Endothelial cell of umbilical vein (primary cell): ENCODE measurements around the gene SESTD1. TPM values are rescaled to one million over a fixed set of nuclear protein-coding genes. Genes with fewer than 3 reads are reported as not detected.

ENCODE experiments used
- BruUV-seq: library from RNA; stranded (reverse); fragments of 400-500 nt; replicated peaks from 2 replicates; lab custom pipeline; 2021; lab: Mats Ljungman, UMichigan
- CTCF ChIA-PET: fragments of 300-600, 350-600 bp; sonication (Branson Sonifier 250); formaldehyde crosslinking; loops from one replicate; lab custom pipeline; 2021; ENCODE audit warnings: antibody characterized with exemption, inconsistent platforms; lab: Charles Lee
- POLR2A ChIA-PET: fragments of 300-600, 350-600 bp; sonication (Branson Sonifier 250); formaldehyde crosslinking; loops from one replicate; lab custom pipeline; 2021; ENCODE audit warnings: antibody characterized with exemption, inconsistent platforms; lab: Charles Lee
- DNase-seq: peaks from one replicate; pipeline ENCODE4 v3.0.0-alpha.2; 2011; ENCODE audit warnings: low read depth, low spot score
- FAIRE-seq: peaks from 2 replicates; lab custom pipeline; 2011; peaks lifted over from hg19 to GRCh38; lab: Jason Lieb, UNC
- H2AFZ ChIP-seq: 2 replicates; pipeline ENCODE4 v1.6.0; 2012; ENCODE audit warnings: low read depth, low read length, control low read depth, inconsistent platforms
- H3K27ac ChIP-seq: 2 replicates; pipeline ENCODE4 v1.5.1; 2011; ENCODE audit warnings: low read depth, mild to moderate bottlenecking, control low read depth, low read length, moderate library complexity; ENCODE audit not compliant: insufficient read depth
- H3K27me3 ChIP-seq, 2 experiments: 2 replicates each; pipeline versions ENCODE4 v1.6.0 to v1.6.1; 2011; ENCODE audit warnings: low read length in 2 of 2, mixed read lengths in 1 of 2; ENCODE audit not compliant: control insufficient read depth in 2 of 2, insufficient read depth in 2 of 2
- H3K36me3 ChIP-seq, 2 experiments: 2 replicates in 1 of 2; 3 replicates in 1 of 2; pipeline ENCODE4 v1.5.1; 2011; ENCODE audit warnings: low read length in 2 of 2, mild to moderate bottlenecking in 1 of 2, moderate library complexity in 1 of 2; ENCODE audit not compliant: control insufficient read depth in 2 of 2, insufficient read depth in 2 of 2; ENCODE audit errors: extremely low read depth in 1 of 2
- H3K4me1 ChIP-seq: 3 replicates; pipeline ENCODE4 v1.5.1; 2011; ENCODE audit warnings: mild to moderate bottlenecking, low read length; ENCODE audit not compliant: control insufficient read depth, insufficient read depth; ENCODE audit errors: extremely low read depth
- H3K4me2 ChIP-seq: 2 replicates; pipeline ENCODE4 v1.6.1; 2011; ENCODE audit warnings: low read length, control low read depth, mixed read lengths; ENCODE audit not compliant: insufficient read depth
- H3K4me3 ChIP-seq, 3 experiments: fragments of 200-600 bp in 1 of 3; sonication (generic), shearing (Covaris generic) in 1 of 3; replicated peaks in 1 of 3; 2 replicates each; pipeline ENCODE4 v1.5.1; 2011 to 2016; ENCODE audit warnings: control low read depth in 3 of 3, low read length in 3 of 3, mild to moderate bottlenecking in 2 of 3, inconsistent platforms in 1 of 3, low read depth in 1 of 3, moderate library complexity in 1 of 3; ENCODE audit not compliant: insufficient read depth in 1 of 3
- H3K79me2 ChIP-seq: 2 replicates; pipeline ENCODE4 v1.6.0; 2012; ENCODE audit warnings: low read length, inconsistent platforms; ENCODE audit not compliant: control insufficient read depth, insufficient read depth
- H3K9ac ChIP-seq: replicated peaks from 2 replicates; pipeline ENCODE3; 2011; ENCODE audit warnings: low read length, control low read depth; ENCODE audit not compliant: insufficient read depth; ENCODE audit errors: extremely low read depth
- H3K9me1 ChIP-seq: replicated peaks from 3 replicates; pipeline ENCODE4 v1.6.0; 2011; ENCODE audit warnings: mild to moderate bottlenecking, low read length; ENCODE audit not compliant: control insufficient read depth, insufficient read depth; ENCODE audit errors: extremely low read depth
- H3K9me3 ChIP-seq: replicated peaks from 2 replicates; pipeline ENCODE4 v1.5.1; 2012; ENCODE audit warnings: low read length, inconsistent platforms; ENCODE audit not compliant: control insufficient read depth, insufficient read depth
- H4K20me1 ChIP-seq: replicated peaks from 2 replicates; pipeline ENCODE3; 2011; ENCODE audit warnings: mild to moderate bottlenecking, low read length; ENCODE audit not compliant: control insufficient read depth, insufficient read depth; ENCODE audit errors: extremely low read depth
- CTCF ChIP-seq, 2 donors: IDR thresholded peaks; 1 replicate in 1 of 2; 2 replicates in 1 of 2; pipeline ENCODE4 v1.5.1; 2011; ENCODE audit warnings: low read length in 2 of 2, mild to moderate bottlenecking in 2 of 2, moderate library complexity in 2 of 2, control low read depth in 1 of 2, inconsistent platforms in 1 of 2, low read depth in 1 of 2; ENCODE audit not compliant: insufficient read depth in 1 of 2; ENCODE audit errors: extremely low read depth in 1 of 2
- MAX ChIP-seq: IDR thresholded peaks from 2 replicates; pipeline ENCODE4 v1.6.1; 2011; ENCODE audit not compliant: insufficient read depth, insufficient read length
- dilution Hi-C: fragments of 300-500 bp; cut with MboI; formaldehyde crosslinking; loops from one replicate; pipeline ENCODE4 v1.15.0; 2019; ENCODE audit warnings: low sequenced_read_pairs; ENCODE audit not compliant: extremely low pct_ligation_motif_present
- intact Hi-C: fragments of 100-400 bp; cut with micrococcal nuclease; formaldehyde crosslinking; loops from one replicate; pipeline ENCODE4 v1.10.0; 2022
- polyA plus RNA-seq, 4 experiments: library from polyadenylated mRNA; depleted of rRNA in 3 of 4; stranded (reverse) in 3 of 4; unstranded in 1 of 4; fragments of >200 nt; gene quantifications; 2 replicates each; pipeline versions ENCODE4 v1.2.1 to v1.2.3, GENCODE V29; 2011 to 2012; ENCODE audit warnings: missing spikeins in 1 of 4
- total RNA-seq: library from RNA; stranded (reverse); gene quantifications from 2 replicates; pipeline ENCODE4 v1.2.3, GENCODE V29; 2021

SESTD1 gene
- total and polyA plus RNA-seq, 2 donors (not counting 3 experiments of a cell fraction or from before 2014, with no cell fraction given) = 9.8 to 72.4 TPM

GRCh38 chr2:179240481-179241451 is 23.9 kb downstream of the SESTD1 start:
- dilution Hi-C loops (no loop called here), intact Hi-C loops (loop anchor here (2.0 kb wide), 1 partner anchor 22 kb away; no protein-coding TSS in a partner anchor)
- no peak overlapping the region for H3K9ac ChIP-seq
- peaks cover 2% of the 10 kb centered on the region for H3K9me1 ChIP-seq
- H4K20me1 ChIP-seq = peaks cover 5% of the 10 kb centered on the region
- H2AFZ ChIP-seq = no peak overlapping the region
- H3K9me3 ChIP-seq = no peaks in the 10 kb centered on the region
- no TSS peak for BruUV-seq
- no peaks in the 10 kb centered on the region for H3K36me3 ChIP-seq
- H3K4me3 ChIP-seq = no peak overlapping the region
- peaks cover 81% of the 10 kb centered on the region for H3K79me2 ChIP-seq
- TF ChIP-seq CTCF (IDR thresholded peaks at IDR 0.05; ENCODE audit: extremely low read depth in 1 of 2, insufficient read depth in 1 of 2, low read depth in 1 of 2, low read length in 2 of 2) = peak; percentile 3 to 25
- no peak for TF ChIP-seq MAX
- H3K4me2 ChIP-seq = no peak overlapping the region
- FAIRE-seq (no peak), DNase-seq (no peak)
- H3K27ac ChIP-seq = no peak overlapping the region
- POLR2A ChIA-PET = no interaction called here
- no peaks in the 10 kb centered on the region for H3K27me3 ChIP-seq
- H3K4me1 ChIP-seq = peaks cover 23% of the 10 kb centered on the region
- CTCF ChIA-PET = interaction anchor here (1.1 to 1.9 kb wide), 2 partner anchors 10 to 47 kb away, joined by 3 to 8 read pairs; no protein-coding TSS in a partner anchor
